Iris pigment epithelial cell (primary cell): ENCODE data around the gene AMHR2.
A peak's percentile ranks its signal among the peaks of the same experiment; 100 is the strongest.
"Not testable (repeated sequence)": the region's sequence is repeated elsewhere in the genome, so short reads cannot be mapped to it uniquely, and the experiment has no call there.

ENCODE experiments used
- DNase-seq: peaks from one replicate; pipeline ENCODE4 v3.0.0-alpha.2; 2011; ENCODE audit warnings: low read depth

Gene AMHR2

GRCh38 chr12:53423597-53423996 is at the start of gene AMHR2:
Gene AMHR2 (plus strand): TSS chr12:53423855. CDS start chr12:53423935, 80 bp downstream.
- DNase-seq = no peak

- DNase-seq = not testable (repeated sequence)
Observed at GRCh38 chr12:53374277-53374676, 49.4 kb upstream of the AMHR2 start.

- DNase-seq = no peak
Observed at GRCh38 chr12:53376747-53377146, 46.9 kb upstream of the AMHR2 start.

GRCh38 chr12:53378222-53378621 is 45.4 kb upstream of the AMHR2 start:
- DNase-seq = no peak

- DNase-seq = no peak
Observed at GRCh38 chr12:53378724-53379388, 44.8 kb upstream of the AMHR2 start.

- DNase-seq = peak; percentile 100
Observed at GRCh38 chr12:53379389-53380103, 44.1 kb upstream of the AMHR2 start.

GRCh38 chr12:53380104-53380793 is 43.4 kb upstream of the AMHR2 start, which contains the start of gene SP1:
Gene SP1 (plus strand): TSS chr12:53380176. CDS start chr12:53380292, 116 bp downstream.
- DNase-seq = peak; percentile 95

GRCh38 chr12:53380794-53381730 is 42.6 kb upstream of the AMHR2 start:
- peak; percentile 71 for DNase-seq

GRCh38 chr12:53381731-53382630 is 41.7 kb upstream of the AMHR2 start:
- peak; percentile 59 for DNase-seq

GRCh38 chr12:53383258-53383657 is 40.4 kb upstream of the AMHR2 start:
- DNase-seq = no peak

GRCh38 chr12:53386381-53386780 is 37.3 kb upstream of the AMHR2 start:
- not testable (repeated sequence) for DNase-seq

GRCh38 chr12:53388932-53389331 is 34.7 kb upstream of the AMHR2 start:
- DNase-seq = no peak

GRCh38 chr12:53389702-53390101 is 34.0 kb upstream of the AMHR2 start:
- DNase-seq = no peak

GRCh38 chr12:53391724-53392123 is 31.9 kb upstream of the AMHR2 start:
- no peak for DNase-seq

GRCh38 chr12:53399896-53400295 is 23.8 kb upstream of the AMHR2 start:
- DNase-seq = no peak

GRCh38 chr12:53402351-53402750 is 21.3 kb upstream of the AMHR2 start:
- DNase-seq = not testable (repeated sequence)

GRCh38 chr12:53402871-53403270 is 20.8 kb upstream of the AMHR2 start:
- no peak for DNase-seq

- no peak for DNase-seq
Observed at GRCh38 chr12:53410951-53411350, 12.7 kb upstream of the AMHR2 start.

GRCh38 chr12:53413485-53414204 is 10.0 kb upstream of the AMHR2 start:
- DNase-seq = peak; percentile 25
